Right ventricle myocardium superior (tissue), 1 donor: Measurements from ENCODE around the gene ATP2B1. TPM values are rescaled to one million over a fixed set of nuclear protein-coding genes. Genes with fewer than 3 reads are reported as not detected.
A peak's percentile ranks its signal among the peaks of the same experiment; 100 is the strongest.

Experiments
- ATAC-seq: fragments of 200-7000 bp; cut with Tn5 transposase; one replicate; pipeline ENCODE4 v1.9.1; 2020; ENCODE audit warnings: mild to moderate bottlenecking; ENCODE audit not compliant: poor library complexity
- DNase-seq: peaks from one replicate; pipeline ENCODE4 v3.0.0-alpha.2; 2020
- intact Hi-C: fragments of 100-400 bp; cut with DNase I; formaldehyde crosslinking; loops from one replicate; pipeline ENCODE4 v1.11.2; 2022
- total RNA-seq: library from RNA; stranded (reverse); fragmentation: NEBNext Ultra II Directional; extraction: Animal tissue kit (Norgen Biotek cat#: 25700); gene quantifications from one replicate; pipeline ENCODE4 v1.2.1, GENCODE V29; 2021
- donor health status: DM: no; HTN: yes; CAD: no; lungs with severe emphysema.

ATP2B1 gene
- total RNA-seq, 1 donor from 2014 or later, result 9.8 TPM

DNA sequence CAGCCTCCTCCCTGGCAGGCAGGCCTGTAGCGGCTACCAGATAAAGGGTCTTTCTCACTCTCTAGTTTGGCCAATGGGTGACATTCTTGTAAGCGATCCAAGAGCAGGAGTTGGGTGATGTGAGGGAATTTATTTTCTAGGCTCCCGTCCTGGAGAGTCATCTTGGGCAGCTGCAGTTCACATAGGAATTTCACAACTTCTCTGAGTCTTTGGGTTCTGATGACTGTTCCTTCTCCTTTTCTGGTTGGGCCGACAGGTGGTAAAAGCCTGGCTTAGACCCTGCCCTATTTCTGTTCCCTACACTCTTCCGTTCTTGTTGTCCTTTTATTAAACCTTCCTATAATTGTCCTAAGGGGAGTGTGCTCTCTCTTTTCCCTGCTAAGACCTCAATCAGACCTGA lies 140.2 kb downstream of the ATP2B1 start:
- intact Hi-C loops, result no loop called here
- DNase-seq, result no peak
- no peak for ATAC-seq

DNA sequence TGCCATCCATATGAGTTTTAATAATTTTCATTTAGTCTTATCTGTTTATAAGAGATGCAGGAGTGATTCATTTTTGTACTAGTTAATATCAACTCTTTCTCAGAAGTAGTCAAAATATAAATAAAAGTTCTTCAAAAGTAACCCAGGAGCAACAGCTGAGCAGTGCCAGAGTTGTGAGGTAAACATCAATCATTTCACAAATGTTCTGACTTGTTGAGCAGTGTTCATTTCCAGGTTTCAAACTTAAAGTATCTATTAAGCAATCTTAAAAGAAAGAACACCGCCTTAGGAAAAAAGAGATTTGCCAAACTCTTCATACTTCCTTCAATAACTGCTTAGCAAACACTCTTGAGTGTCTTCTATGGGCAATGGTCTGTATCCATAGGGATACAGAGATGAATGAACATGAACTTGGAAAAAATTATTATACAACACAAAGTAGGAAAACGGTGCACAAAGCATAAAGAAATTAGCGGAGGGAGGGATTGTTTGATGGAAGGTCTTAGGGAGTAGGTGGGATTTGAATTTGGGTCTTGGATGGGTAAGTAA lies 140.9 kb downstream of the ATP2B1 start:
- no peak for DNase-seq
- intact Hi-C loops, result no loop called here
- ATAC-seq, result no peak

DNA sequence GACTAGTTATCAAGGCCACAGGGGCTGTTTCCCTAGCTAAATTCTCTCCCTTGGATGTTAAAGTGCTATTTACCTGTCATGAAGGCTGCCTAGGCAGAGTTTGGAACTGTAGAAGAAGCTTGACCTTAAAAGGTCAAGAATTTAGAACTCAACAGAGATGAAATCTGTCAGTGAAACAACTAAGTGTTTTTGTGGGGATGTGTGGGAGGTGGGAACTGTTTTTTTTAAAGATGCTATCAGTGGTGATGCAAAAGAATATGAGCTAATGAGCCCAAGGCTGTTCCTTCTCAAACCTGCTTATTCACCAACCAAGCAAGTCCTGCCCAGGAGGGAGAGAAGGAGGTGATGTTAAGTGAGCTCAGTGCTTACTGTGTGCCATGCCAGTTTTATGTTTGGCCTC lies 142.0 kb downstream of the ATP2B1 start:
- intact Hi-C loops, result no loop called here
- DNase-seq (no peak), ATAC-seq (no peak)

- intact Hi-C loops, result no loop called here
- DNase-seq (no peak), ATAC-seq (no peak)
Observed at GRCh38 chr12:89565002-89565401, 143.6 kb downstream of the ATP2B1 start.

GRCh38 chr12:89559753-89560152 lies 148.9 kb downstream of the ATP2B1 start:
- no peak for ATAC-seq
- DNase-seq, result no peak
- intact Hi-C loops, result no loop called here

- ATAC-seq (no peak), DNase-seq (no peak)
- intact Hi-C loops, result no loop called here
Observed at GRCh38 chr12:89556976-89557375, 151.7 kb downstream of the ATP2B1 start.

DNA sequence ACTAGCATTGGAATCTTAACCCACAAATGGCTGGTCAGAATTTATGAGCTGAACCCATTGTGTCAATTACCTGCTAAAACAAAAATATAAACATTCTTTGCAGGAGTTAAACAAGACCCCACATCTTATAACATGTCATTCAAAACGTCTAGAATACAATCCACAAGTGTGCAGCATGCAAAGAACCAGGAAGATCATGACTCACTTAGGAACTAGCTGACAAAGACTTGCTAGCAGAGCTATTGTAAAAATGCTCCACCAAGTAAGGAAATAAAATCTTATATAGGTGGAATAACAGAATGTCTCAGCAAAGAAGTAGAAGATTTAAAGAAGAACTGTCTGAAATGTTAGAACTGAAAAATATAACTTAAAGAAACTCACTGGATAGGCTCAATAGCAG lies 156.3 kb downstream of the ATP2B1 start:
- intact Hi-C loops, result no loop called here
- ATAC-seq (no peak), DNase-seq (no peak)

- no peak for ATAC-seq
Observed at GRCh38 chr12:89551747-89552146, 156.9 kb downstream of the ATP2B1 start.

GRCh38 chr12:89547101-89547500 lies 161.5 kb downstream of the ATP2B1 start:
- no peak for ATAC-seq
- intact Hi-C loops, result loop anchor here (10.0 kb wide), 1 partner anchor 158 kb away; the partner anchor contains the start of gene ATP2B1
- no peak for DNase-seq

More at GRCh38 chr12:89551747-89552146, 156.9 kb downstream of the ATP2B1 start:
- intact Hi-C loops, result no loop called here
- DNase-seq, result no peak

GRCh38 chr12:89546151-89546550 lies 162.5 kb downstream of the ATP2B1 start:
- no peak for DNase-seq
- intact Hi-C loops, result loop anchor here (10.0 kb wide), 1 partner anchor 159 kb away; the partner anchor contains the start of gene ATP2B1
- ATAC-seq, result no peak

GRCh38 chr12:89544681-89545184 lies 163.9 kb downstream of the ATP2B1 start:
- intact Hi-C loops, result loop anchor here (5.0 to 10.0 kb wide), 3 partner anchors 160 to 1313 kb away; partner anchors contain the start of gene ATP2B1
- DNase-seq (peak; percentile 63), ATAC-seq (peak; percentile 93)

DNA sequence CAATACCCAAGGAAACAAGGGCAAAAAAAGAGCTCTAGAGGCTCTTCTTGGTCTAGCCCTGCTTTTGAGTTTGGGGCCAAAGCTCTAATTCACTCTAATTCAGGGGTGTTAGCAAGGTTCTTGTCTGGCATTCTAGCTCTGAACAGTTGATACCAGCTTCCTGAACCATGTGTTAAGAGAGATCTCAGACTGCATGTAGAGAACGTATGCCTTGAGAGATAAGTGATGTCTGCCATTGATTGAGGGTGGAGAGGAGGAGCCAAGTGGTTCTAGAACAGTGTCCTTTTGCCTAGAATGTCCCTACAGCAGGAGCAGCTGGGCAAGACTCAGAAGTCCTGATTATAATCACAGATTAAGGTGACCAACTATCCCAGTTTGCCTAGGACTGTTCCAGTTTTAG lies 164.6 kb downstream of the ATP2B1 start:
- ATAC-seq, result no peak

GRCh38 chr12:89542912-89543592 lies 165.6 kb downstream of the ATP2B1 start:
- intact Hi-C loops, result loop anchor here (5.0 to 10.0 kb wide), 3 partner anchors 162 to 1314 kb away; partner anchors contain the start of gene ATP2B1
- peak; percentile 79 for ATAC-seq
- DNase-seq, result no peak

More for the DNA sequence above, 164.6 kb downstream of the ATP2B1 start:
- intact Hi-C loops, result loop anchor here (5.0 to 10.0 kb wide), 3 partner anchors 161 to 1313 kb away; partner anchors contain the start of gene ATP2B1
- DNase-seq, result no peak

- ATAC-seq, result no peak
- DNase-seq, result no peak
- intact Hi-C loops, result loop anchor here (5.0 to 10.0 kb wide), 3 partner anchors 163 to 1315 kb away; partner anchors contain the start of gene ATP2B1
Observed at GRCh38 chr12:89542236-89542635, 166.4 kb downstream of the ATP2B1 start.

GRCh38 chr12:89540586-89540985 lies 168.1 kb downstream of the ATP2B1 start:
- intact Hi-C loops, result loop anchor here (5.0 to 10.0 kb wide), 3 partner anchors 164 to 1317 kb away; partner anchors contain the start of gene ATP2B1
- DNase-seq, result no peak
- ATAC-seq, result no peak

- intact Hi-C loops, result loop anchor here (5.0 to 10.0 kb wide), 3 partner anchors 165 to 1318 kb away; partner anchors contain the start of gene ATP2B1
- no peak for DNase-seq
- ATAC-seq, result no peak
Observed at GRCh38 chr12:89539426-89540223, 169.0 kb downstream of the ATP2B1 start.

DNA sequence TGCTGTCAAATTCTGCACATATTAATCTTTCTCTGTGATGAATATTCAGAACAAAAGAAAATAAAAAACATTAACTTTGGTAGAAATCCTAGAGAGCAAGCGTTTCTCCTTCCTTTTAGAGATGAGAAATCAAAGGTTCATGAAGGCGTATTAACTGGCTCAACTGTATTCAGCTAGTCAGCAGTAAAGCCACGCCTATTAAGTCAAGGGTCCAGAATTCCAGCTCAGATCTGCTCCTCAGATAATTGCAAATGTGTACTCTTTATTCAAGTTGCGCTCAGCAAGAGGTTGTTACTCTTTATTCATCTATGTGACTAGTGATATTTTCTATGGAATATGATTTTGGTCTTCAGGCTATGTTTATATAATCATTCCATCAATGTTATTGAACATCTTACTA lies 169.7 kb downstream of the ATP2B1 start:
- intact Hi-C loops, result no loop called here
- no peak for DNase-seq
- ATAC-seq, result no peak
